ENCODE data around the gene MXD4.

The MXD4 gene

DNA sequence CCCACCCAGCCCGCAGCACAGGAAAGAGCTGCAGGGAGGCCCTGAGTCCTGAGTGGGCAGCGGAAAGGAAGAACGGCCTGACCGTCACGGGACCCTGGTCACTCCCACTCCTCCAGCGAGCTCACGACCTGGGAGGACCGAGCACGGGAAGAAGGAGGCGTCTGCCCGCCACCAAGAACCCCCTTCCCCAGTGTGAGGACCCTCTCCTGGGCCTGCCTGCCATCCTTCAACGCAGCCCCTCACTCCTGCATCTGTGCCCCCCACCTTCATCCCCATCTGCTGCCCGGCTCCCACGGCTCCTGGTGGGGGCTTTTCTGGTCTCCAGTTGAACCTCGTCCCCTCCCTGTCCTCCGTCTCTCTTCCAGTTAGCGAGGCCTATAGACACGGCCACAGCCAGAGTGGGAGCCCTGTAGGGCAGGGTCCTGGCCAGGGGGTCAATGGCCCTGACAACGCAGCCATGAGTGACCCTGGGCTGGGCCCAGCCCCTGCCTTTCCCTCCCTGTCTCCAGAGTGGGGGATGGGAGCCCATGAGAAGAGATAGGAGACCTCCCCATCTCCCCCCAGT lies 41.3 kb upstream of the MXD4 start:
- H3K27ac ChIP-seq = no peak overlapping the region
- TF ChIP-seq, protein P1, sequence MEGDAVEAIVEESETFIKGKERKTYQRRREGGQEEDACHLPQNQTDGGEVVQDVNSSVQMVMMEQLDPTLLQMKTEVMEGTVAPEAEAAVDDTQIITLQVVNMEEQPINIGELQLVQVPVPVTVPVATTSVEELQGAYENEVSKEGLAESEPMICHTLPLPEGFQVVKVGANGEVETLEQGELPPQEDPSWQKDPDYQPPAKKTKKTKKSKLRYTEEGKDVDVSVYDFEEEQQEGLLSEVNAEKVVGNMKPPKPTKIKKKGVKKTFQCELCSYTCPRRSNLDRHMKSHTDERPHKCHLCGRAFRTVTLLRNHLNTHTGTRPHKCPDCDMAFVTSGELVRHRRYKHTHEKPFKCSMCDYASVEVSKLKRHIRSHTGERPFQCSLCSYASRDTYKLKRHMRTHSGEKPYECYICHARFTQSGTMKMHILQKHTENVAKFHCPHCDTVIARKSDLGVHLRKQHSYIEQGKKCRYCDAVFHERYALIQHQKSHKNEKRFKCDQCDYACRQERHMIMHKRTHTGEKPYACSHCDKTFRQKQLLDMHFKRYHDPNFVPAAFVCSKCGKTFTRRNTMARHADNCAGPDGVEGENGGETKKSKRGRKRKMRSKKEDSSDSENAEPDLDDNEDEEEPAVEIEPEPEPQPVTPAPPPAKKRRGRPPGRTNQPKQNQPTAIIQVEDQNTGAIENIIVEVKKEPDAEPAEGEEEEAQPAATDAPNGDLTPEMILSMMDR (conservative IDR thresholded peaks at IDR 0.05) = no peak
- TF ChIP-seq ZFX (IDR thresholded peaks at IDR 0.05) = no peak

DNA sequence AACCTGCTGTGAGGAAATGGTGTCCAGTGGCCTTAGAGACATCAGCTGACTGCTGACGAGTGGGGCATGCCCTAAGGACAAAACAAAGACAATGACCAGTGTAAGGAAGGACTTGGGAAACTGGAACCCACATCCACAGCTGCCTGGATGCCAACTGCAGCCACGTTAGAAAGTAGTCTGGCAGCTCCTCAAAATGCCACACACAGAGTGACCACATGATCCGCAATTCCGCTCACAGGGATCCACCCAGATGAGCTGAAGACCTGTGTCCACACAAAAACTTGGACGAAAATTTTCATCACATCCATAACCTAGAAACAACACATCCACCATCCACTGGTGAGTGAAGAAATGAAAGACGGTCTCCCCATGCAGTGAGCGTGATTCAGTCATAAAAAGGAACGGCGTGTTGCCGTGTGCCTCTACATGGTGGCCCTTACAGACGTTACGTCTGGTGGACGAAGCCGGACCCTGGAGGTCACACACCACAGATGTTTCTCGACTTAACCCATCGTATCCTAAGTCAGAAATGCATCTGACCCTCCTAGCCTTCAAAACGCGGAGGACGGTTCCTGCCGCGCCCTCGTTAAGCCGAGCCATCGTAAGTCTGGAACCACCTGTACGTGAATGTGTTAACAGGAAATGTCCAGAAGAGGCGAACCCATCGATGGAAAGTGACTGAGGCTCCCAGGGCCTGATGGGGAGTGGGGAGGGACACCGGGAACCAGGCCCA lies 40.6 kb upstream of the MXD4 start:
- TF ChIP-seq ZFX (IDR thresholded peaks at IDR 0.05) = no peak
- TF ChIP-seq, protein P1 (conservative IDR thresholded peaks at IDR 0.05) = no peak
- no peak overlapping the region for H3K27ac ChIP-seq

GRCh38 chr4:2301806-2302205 lies 39.9 kb upstream of the MXD4 start:
- TF ChIP-seq, protein P1 (conservative IDR thresholded peaks at IDR 0.05) = no peak
- no peak for TF ChIP-seq ZFX (IDR thresholded peaks at IDR 0.05)
- H3K27ac ChIP-seq = no peak overlapping the region

DNA sequence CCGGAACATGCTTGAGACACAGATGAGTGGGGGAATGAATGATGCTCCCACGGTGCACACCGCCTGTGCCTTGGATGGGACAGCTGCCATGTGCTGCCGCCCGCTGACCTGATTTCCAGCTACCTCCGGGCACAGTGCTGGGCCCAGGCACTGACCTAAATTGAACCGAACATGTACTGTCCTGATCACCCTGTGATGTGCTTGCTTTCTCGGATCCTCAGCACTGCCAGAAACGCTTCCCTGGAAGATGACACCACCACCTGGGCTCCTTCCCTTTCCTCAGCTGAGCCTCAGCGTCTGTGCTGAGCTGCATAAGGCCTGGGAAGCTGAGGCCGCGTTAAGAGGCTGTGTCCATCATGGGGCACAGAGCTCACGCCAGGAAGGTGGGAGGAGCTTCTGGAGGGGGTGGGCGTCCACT lies 39.3 kb upstream of the MXD4 start:
- TF ChIP-seq, protein P1 (conservative IDR thresholded peaks at IDR 0.05) = no peak

DNA sequence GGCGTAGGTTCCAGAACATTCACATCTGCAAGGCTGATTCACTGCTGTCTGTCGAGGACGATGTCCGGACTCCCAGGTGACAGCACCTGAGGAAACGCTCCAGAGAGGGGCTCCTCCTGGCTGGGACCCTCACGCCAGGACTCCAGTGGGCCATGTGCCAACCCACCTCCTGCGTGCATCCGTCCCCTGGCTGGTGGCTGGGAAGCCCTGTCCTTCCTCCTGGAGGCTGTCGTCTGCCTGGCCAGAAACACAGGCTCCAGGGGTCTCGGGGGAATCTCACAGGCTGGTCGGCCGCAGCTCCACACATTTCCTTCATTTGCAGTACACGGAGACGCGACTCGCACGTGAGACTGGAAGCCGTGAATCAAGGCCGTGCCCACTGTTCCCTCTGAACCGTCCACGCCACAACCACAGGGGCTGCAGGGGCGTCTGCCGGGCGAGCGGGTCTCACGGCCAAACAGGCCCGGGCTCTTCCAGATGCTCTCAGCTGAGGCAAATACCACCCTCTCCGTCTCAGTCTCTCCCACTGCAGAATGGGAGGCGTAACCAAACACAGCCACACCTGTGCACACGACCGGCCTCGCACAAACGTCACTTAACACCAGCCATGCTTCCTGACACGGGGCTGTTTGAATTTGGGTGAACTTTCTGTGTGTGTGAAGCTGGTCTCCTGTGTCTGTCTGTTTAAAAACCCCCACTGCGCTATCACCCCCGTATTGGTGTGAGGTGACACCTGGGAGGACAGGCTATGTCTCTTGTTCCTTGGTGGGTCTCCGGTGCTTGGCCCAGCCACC lies 38.7 kb upstream of the MXD4 start:
- TF ChIP-seq, protein P1 (conservative IDR thresholded peaks at IDR 0.05) = no peak
- no peak for TF ChIP-seq ZFX (IDR thresholded peaks at IDR 0.05)
- no peak overlapping the region for H3K27ac ChIP-seq

More for the DNA sequence above, 39.3 kb upstream of the MXD4 start:
- no peak overlapping the region for H3K27ac ChIP-seq

- H3K27ac ChIP-seq = no peak overlapping the region
- TF ChIP-seq, protein P1 (conservative IDR thresholded peaks at IDR 0.05) = no peak
- TF ChIP-seq ZFX (IDR thresholded peaks at IDR 0.05) = no peak
Observed at GRCh38 chr4:2299794-2300193, 37.9 kb upstream of the MXD4 start.

DNA sequence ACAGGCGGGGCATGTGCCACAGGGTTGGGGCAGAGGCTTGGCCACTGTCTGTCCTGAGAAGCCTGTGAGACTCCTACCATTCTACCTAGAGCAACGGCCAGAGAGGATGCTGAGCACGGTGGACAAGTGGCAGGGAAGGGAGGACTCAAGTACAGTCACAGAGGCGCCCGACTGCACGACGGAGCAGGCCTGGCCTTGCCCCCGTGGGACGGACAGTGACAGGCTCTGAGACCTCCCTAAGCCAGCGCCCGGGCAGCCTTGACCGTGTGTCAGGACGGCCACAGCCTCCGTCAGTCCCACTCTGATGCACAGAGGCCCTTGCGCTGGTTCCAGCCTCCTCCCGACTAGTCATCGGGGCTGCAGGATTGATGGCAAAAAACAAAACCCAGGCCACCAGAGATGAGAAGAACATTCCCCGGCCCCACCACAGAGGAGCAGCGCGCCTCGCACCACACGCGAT lies 36.7 kb upstream of the MXD4 start:
- H3K27ac ChIP-seq = no peak overlapping the region
- TF ChIP-seq, protein P1 (conservative IDR thresholded peaks at IDR 0.05) = no peak
- no peak for TF ChIP-seq ZFX (IDR thresholded peaks at IDR 0.05)

Data from C4-2B (cell line).